GM23248 (cell line): ENCODE data around the gene NPAS3.

Experiments used
- EZH2 ChIP-seq: fragments of 200-600 bp; sonication (generic); IDR thresholded peaks from 2 replicates; pipeline ENCODE4 v1.6.1; 2018; ENCODE audit warnings: antibody characterized with exemption, mild to moderate bottlenecking; ENCODE audit not compliant: insufficient read depth, poor library complexity, severe bottlenecking
- EZH2phosphoT487 ChIP-seq: fragments of 200-600 bp; sonication (generic); IDR thresholded peaks from 2 replicates; pipeline ENCODE4 v1.6.1; 2018; ENCODE audit warnings: antibody characterized with exemption, moderate library complexity, mild to moderate bottlenecking, low read depth; ENCODE audit not compliant: insufficient read depth

- no peak for TF ChIP-seq EZH2phosphoT487
- no peak for TF ChIP-seq EZH2
Observed at GRCh38 chr14:33525626-33526025, 586.9 kb downstream of the NPAS3 start.
